HuH-7 (cell line): ENCODE results near the gene UBE2G1.

Source experiments
- DNase-seq: peaks from one replicate; pipeline ENCODE4 v3.0.0; 2011; ENCODE audit warnings: low spot score

The UBE2G1 gene

DNA sequence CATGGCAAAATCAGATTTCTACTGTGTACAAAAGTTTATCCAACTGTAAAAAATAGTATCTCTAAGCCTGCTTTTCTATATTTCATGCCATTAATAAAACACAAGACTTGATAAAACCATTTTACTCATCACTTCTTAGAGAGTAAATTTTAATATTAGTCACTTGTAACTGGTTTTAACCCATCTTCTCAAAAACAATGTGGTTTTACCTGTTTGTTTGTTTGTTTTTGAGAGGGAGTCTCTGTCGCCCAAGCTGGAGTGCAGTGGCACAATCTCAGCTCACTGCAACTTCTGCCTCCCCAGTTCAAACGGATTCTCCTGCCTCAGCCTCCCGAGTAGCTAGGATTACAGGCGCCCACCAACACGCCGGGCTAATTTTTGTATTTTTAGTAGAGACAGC, 32.1 kb downstream of the UBE2G1 start:
- DNase-seq = no peak

DNA sequence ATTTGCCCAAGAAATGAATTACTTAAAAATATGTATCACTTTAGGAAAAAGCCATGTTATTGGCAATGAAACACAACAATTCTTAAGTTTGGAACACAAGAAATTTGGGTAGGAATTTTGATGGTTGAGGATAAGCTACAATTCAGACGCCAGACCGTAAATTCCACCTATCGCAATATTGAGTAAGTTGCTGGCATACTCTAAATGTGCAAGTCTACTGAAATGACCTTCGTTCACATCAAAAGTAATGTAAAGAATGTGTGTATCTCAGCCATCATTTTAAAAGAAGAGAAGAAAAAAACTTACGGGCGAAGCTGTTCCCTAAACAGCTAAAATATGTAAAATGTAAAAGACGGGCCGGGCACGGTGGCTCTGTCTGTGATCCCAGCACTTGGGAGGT, 33.4 kb downstream of the UBE2G1 start:
- peak; percentile 13 for DNase-seq

DNA sequence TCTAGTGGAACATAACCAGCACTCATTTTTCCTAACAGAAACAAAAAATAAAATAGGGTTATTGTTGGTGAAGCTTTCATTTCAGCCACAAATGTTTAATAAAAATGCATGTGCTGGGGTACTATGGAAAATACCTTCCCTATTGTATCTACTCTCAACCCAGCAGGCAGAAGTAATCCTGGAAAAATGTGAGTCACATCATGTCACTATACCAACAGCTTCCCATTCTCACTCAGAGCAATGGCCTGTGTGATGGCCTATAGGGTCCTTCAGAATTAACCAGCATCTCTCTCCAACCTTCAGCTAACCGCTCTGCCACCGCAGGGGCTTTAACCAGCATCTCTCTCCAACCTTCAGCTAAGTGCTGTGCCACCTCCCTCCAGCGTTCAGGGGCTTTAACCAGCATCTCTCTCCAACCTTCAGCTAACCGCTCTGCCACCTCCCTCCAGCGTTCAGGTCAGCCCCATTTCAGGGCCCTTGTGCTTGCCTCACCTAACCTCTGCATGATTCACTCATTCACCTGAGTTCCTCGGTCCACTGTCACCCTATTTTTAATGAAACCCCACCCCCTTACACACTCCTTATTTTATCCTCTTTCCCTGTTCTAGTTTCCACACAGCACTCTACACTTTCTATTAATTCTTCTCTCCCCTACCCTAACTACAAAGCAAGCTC, 34.0 kb downstream of the UBE2G1 start:
- DNase-seq = no peak

DNA sequence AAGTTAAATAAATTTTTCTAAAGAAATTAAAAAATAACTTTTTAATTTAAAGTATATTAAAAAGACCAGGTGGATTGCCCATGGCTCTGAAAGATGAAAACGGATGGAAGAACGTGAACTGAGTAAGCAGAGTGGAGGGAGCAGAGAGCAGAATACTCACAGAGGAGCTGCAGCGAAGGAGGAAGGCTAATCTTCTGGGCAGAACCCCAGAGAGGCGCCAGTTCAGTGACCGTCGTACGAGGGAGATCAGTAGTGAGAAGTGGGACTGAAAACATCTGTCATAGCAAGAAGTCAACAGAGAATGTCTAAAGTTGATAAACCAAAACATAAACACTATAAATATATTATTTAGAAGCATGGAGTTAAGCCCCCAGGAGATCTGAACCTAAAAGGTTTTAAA, 34.9 kb downstream of the UBE2G1 start:
- no peak for DNase-seq

DNA sequence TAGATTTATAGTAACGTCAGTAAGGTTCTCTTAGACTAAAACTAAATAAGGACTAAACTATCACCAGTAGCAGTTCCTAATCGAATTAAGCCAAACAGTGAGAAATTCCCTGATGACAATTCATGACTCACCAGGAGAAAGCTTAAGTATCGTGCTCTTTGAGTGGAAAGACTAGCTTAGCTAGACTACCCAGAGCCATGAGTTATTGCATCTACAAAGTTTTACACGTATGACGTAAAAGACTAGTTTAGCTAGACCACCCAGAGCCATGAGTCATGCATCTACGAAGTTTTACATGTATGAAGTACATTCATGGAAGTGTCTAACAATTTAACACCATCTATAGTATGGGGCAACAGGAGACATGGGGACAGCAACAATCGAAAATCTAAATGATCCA, 36.6 kb downstream of the UBE2G1 start:
- DNase-seq = no peak

DNA sequence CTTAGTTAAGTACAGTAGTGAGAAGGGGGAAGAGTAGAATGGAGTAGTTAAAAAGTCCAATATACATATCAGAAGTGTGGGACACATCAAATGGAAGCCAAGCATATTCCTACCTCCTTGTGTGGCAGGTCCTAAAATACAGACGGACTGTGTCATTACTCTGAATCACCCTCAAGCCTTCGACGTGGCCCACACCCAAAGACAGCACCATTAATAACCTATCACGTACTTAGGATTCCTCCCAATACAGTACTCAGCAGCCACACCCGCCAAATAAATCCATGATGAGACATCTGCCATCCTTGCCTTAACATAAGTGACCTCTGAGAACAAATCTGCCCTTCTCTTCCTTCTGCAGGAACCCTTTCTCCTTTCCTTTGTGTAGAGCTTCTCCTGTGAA, 38.9 kb downstream of the UBE2G1 start:
- no peak for DNase-seq

DNA sequence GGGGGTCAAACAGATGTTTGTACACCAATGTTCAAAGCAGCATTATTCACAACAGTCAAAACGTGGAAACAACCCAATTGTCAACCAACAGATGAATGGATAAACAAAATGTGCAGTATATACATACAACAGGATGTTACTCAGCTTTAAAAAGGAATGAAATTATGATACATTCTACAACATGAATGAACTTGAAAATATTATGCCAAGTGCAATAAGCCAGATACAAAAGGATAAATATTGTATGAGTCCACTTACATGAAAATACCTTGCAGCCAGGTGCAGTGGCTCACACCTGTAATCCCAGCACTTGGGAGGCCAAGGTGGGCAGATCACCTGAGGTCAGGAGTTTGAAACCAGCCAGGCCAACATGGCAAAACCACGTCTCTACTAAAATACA, 39.9 kb downstream of the UBE2G1 start:
- no peak for DNase-seq

DNA sequence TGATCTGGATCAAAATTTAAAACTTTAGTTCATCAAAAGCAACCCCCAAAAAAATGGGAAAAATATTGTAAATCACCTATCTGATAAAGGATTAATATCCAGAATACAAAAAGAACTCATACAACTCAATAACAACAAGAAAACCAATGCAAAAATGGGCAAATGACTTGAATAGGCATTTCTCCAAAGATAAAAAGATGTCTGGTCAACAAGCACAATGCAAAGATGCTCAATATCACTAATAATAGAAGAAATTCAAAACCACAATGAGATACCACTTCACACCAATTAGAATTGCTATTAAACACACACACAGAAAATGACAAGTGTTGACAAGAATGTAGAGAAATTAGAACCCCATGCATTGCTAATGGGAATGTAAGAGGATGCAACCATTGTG, 40.4 kb downstream of the UBE2G1 start:
- DNase-seq = no peak

DNA sequence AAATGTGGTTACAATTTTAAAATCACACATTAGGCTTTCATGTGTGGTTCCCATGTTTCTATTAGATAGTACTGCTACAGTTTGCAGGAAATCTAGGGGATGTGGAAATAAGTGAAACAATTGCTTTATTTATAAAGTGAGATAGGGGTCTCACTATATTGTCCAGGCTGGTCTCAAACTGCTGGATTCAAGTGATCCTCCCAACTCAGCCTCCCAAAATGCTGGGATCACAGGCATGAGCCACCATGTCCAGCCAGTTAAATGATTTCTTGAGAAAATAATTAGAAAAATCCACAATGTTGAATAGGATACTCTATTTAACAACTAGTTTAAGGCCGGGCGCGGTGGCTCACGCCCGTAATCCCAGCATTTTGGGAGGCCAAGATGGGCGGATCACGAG, 42.0 kb downstream of the UBE2G1 start:
- DNase-seq = no peak

DNA sequence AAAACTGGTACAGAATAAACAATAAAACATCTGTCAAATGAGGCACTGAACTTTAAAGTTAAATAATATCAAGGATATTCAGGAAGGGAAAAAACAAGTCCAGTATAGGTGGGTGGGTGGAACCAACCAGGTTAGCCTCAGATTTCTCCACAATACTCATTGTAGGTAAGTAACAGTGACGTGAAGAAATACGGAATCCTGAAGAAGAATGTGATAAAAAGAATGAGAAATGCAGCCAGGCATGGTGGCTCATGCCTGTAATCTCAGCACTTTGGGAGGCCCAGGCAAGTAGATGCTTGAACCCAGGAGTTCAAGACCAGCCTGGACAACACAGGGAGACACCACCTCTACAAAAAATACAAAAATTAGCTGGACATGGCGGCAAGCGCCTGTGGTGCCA, 47.3 kb downstream of the UBE2G1 start:
- no peak for DNase-seq

DNA sequence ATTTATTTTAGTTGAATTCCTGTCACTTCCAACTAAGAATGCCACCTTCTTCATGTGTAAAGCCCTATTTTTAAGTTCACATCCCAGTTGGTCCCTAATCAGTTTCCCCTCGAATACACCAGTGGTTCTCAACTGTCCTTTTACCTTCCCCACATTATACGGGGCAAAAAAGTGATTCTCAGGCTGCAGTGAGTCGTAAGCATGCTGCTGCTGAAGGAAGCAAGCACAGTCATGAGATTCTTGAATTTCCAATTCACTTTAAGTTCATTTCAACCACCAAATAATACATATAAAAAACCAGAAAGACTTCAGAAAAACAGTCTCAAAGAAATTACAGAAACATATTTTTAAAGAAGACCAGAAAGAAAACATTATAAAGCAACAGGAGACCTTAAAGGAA, 47.9 kb downstream of the UBE2G1 start:
- no peak for DNase-seq

DNA sequence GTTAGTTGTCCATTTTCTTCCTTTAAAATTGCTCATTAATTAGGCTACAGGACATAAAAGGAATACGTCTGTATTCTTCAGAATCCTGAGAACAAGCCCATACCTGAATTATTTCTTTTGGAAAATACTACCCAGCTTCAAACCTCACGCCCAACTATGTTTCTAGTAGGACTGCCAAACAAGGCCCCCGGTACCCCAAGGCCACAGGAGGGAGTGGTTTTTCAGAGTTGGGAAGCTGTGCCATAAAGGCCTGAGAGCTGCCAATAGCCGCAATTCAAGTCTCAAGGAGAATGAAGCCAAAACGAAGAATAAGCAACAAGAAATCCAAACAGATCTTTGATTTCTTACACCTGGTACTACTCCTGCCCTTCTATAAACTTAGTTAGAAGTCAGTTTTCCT, 48.3 kb downstream of the UBE2G1 start:
- no peak for DNase-seq

DNA sequence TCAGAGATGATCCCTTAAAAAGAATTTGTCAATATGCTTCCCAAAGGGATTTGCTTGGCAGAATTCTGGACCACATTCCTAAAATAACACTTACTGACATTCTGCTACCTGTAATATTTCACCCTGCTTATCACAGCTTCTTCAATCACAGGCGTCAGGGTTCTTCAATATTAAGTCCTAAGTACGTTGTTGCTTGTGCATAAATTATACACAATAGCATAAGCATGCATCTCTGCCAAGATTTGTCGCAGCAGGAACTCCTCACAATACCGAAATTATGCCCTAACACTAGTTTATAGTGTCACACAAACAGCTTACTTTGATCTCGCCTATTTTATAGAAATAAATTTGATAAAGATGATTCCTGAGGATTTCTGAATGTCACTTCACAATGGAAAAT, 48.9 kb downstream of the UBE2G1 start:
- no peak for DNase-seq

DNA sequence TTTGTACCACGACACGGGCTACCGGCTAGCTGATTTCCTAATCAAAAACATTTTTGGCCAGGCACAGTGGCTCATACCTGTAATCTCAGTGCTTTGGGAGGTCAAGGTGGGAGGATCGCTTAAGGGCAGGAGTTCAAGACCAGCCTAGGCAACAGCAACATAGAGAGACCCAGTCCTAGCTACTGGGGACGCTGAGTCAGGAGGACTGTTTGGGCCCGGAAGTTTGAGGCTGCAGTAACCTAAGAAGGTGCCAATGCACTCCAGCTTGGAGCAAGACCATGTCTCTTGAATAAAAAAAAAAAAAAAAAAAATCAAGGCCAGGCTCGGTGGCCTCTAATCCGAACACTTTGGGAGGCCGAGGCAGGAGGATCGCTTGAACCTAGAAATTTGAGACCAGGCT, 49.8 kb downstream of the UBE2G1 start:
- no peak for DNase-seq

DNA sequence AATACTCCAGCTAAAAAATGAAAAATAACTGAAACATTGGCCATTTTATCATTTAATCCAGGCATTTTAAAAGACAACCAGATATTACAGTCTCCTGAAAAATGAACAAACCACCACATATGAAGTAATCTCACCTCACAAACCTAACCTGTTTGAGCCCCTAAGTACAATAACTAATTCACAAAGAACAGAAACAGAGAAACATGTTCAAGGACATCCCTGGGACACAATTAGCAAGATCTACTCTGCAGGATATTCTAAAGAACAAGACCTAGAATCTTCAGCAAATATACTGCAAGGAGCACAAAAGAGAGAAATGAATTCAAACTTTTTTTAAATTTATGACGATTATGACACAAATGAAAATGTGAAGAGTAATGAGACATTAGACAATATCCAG, 51.9 kb downstream of the UBE2G1 start:
- DNase-seq = no peak

DNA sequence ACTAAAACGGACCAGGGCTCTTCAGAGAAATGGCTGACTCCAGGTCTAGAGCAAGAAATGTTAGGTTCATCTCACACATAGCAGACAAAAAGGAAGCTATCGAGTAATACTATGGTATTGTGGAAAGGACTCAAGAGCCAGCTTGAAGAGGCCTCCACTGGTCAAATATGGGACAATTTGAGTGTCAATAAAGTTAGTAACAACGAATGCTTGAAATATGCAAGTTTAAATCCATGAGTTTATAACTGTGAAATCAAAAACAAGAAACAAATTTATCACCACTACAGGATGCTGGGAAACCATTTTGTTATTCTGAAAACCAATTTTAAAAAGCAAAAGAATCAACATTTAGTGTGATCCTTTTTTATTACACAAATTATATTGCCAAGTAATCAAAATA, 52.3 kb downstream of the UBE2G1 start:
- no peak for DNase-seq

DNA sequence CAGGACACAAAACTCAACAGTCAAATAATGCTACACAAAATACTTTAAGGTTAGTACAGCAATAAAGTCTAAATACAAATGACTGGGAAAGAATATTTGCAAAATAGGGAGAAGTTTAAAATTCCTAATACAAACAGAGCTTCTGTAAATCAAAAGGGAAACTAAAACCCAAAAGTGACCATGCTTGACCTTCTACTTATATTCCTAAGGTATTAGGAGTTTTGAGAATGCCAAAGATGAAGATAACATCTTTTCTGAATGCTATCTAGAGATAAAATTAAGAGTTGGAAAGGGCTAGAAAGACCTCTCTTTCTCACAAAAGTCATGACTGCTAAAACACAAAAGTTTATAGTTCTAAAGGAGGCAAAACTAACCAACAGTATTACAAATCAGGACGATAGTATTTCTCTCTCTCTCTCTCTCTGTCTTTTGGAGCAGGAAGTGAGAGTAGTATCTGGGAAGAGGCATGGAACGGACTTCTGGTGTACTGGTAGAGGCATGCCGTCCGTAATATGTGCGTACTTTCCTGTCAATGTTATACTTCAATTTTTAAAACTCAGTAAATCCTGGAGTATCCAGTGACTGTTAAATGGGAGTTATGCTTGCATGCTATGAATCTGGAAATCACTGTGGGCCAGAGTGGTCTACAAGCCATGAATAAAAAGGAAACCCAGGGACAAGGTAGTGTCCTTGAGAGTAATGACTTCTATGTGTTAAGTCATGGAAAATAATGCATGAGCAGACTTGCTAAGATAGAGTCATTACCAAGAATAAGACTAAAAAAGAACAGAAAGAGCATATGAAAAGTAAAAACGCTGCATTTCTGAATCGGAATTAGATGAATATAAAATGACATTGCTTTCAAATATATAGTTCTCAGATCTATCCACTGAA, 53.0 kb downstream of the UBE2G1 start:
- no peak for DNase-seq

DNA sequence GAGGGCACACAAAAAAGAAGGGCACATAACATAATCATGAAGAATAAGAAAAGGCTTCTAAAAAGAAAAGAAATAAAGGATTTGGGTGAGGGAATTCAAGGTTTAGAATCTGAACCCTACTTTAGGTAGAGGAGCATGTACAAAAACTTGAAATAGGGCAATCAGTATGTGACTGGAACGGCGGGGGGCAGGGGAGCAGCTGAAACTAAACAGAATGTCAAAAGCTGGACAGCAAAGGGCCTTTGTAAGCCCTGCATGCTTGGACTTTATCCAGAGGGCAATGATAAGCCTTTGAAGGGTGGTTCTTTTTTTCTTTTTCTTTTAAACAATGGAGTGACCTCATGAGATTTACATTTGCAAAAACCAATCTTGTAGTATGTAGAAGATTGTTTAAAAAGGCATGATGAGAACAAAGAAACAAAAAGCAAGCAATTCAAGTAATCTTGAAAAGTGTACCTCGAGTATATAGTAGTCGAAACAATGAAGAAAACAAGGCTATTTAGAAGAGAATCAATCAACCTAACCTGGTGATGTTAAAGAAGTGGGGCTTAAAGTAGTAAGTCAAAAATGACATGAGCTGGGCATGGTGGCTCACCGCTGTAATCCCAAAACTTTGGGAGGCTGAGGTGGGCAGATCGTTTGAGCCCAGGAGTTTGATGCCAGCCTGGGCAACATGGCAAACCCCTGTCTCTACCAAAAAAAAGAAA, 56.0 kb downstream of the UBE2G1 start:
- DNase-seq = no peak

DNA sequence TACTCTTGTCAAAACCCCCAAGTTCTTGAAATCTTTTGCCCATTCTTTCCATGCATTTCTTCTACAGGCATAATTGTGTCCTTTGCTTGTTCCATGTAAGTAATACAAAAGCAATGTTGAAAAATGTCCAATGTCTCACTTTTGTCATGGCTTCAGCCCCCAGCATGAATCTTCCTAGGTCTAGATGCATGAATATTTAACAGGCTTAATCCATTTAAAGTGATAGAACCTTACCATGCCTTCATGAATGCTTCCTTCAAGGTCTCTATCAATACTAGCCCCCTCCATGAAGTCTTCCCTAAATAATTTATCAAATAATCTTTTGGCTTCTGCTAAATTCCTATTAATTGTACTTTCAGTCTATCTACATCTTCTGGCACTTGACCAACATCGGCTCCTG, 56.6 kb downstream of the UBE2G1 start:
- DNase-seq = no peak

DNA sequence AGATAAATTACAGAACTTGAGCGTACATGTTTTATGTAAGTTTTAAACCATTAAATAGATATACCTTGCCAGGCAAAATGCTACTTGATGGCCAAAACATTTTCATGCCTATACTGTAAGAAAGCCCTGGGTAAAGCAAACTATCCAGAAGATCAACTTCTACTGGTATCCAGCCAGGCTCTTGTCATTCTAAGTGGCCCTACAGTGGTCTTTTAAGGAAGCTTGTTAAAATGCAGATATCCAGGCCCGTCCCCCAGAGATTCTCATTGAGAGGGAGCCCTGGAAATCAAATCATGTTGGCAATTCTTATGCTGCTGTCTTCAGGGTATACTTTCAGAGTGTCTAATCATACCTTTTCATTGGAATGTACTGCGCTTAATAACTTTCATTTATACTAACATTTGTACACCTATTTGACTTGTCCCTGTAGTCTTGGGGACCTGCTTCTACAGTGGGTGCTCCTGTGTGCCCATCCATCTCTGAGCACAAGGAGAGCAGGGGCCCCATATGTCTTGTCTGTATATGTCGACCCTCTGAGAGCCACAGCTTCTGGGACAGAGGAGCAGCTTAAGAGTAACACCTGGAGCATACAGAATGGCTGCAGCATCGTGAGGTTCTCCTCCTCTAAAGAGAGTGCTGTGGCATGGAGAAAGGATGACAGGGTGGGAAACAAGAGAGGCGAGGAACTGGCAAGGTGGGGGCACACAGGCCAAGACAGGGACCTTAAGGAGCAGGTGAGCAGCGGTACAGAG, 59.1 kb downstream of the UBE2G1 start:
- no peak for DNase-seq

DNA sequence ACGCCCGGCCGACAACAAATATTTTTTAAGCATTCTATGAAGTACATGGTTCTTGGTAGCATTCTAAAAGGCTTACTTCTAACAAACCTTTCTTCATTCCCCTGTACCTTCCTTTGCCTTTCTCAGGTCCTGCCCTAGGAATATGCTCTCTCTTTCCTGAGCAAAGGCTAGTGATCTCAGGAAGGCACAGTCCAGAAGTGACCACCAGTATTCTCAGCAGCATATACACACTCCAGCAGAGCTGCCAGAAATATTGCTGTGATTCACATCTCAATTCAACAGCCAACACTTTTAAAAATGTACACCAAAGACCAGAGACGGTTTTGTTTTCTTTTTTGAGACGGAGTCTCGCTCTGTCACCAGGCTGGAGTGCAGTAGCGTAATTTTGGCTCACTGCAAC, 61.3 kb downstream of the UBE2G1 start:
- no peak for DNase-seq

DNA sequence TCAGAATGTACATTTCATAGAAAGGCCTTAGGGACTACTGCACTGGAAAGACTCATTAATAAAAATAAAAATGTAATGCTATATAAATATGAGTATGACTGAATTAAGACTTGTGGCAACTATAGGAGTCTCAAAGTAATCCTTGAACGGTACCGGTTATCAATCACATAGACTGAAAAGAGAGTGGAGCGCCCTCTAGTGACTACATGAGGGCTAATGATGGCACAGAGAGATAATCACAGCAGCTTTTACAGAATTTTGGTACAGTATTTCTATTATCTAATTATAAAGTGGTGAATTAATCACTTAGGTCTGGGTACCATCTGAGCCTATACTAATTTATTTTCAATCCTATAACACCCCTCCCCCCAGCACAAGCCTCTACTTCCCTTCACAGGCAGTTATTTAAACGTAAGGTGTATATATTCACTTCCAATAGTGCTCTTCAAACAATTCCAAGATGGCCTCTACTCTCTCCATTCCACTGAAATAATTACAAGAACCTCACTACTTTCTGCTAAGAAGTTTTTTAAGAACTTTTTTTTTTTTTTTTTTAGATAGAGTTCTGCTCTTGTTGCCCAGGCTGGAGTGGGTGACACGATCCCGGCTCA, 62.0 kb downstream of the UBE2G1 start:
- DNase-seq = peak; percentile 32
